Mucosa of rectum (tissue), 2 donors: ENCODE data around the gene FNBP1.

Experiments used
- H3K27ac ChIP-seq, 2 donors: one replicate each; pipeline ENCODE4 v1.7.0; 2013; ENCODE audit warnings: inconsistent platforms in 2 of 2, low read depth in 2 of 2, low read length in 2 of 2
- H3K27me3 ChIP-seq, 2 donors: one replicate each; pipeline ENCODE4 v1.7.0; 2013; ENCODE audit warnings: low read length in 2 of 2; ENCODE audit not compliant: control insufficient read depth in 2 of 2, insufficient read depth in 2 of 2
- H3K36me3 ChIP-seq, 2 donors: one replicate each; pipeline ENCODE4 v1.7.0; 2013; ENCODE audit warnings: low read length in 2 of 2; ENCODE audit not compliant: control insufficient read depth in 2 of 2, insufficient read depth in 2 of 2
- H3K4me1 ChIP-seq, 2 donors: one replicate each; pipeline ENCODE4 v1.7.0; 2013; ENCODE audit warnings: low read length in 2 of 2, mild to moderate bottlenecking in 1 of 2; ENCODE audit not compliant: control insufficient read depth in 2 of 2, insufficient read depth in 2 of 2
- H3K4me3 ChIP-seq, 2 donors: one replicate each; pipeline ENCODE4 v1.7.0; 2013; ENCODE audit warnings: low read length in 2 of 2
- H3K9ac ChIP-seq, 2 donors: one replicate each; pipeline ENCODE4 v1.7.0; 2013; ENCODE audit warnings: low read length in 2 of 2, low read depth in 1 of 2, mild to moderate bottlenecking in 1 of 2
- H3K9me3 ChIP-seq, 2 donors: one replicate each; pipeline ENCODE4 v1.7.0; 2013; ENCODE audit warnings: low read length in 2 of 2; ENCODE audit not compliant: control insufficient read depth in 2 of 2
- donor health status: healthy.
- donor health status: Normal muscosa, but diverticular disease.

FNBP1 gene

GRCh38 chr9:130049431-130050210 lies 6.6 kb upstream of the FNBP1 start:
- Histone ChIP-seq H3K9ac (no peak overlapping the region), H3K36me3 (no peaks in the 10 kb centered on the region), H3K27ac (no peak overlapping the region), H3K4me1 (peaks cover 12 to 13% of the 10 kb centered on the region in 2 donors), H3K27me3 (no peaks in the 10 kb centered on the region), H3K4me3 (no peak overlapping the region), H3K9me3 (no peaks in the 10 kb centered on the region)

- Histone ChIP-seq H3K27ac (peak overlapping the region in 1 of 2 donors; percentile 63), H3K9ac (peak overlapping the region in 1 of 2 donors; percentile 20), H3K9me3 (no peaks in the 10 kb centered on the region), H3K36me3 (no peaks in the 10 kb centered on the region), H3K27me3 (no peaks in the 10 kb centered on the region), H3K4me3 (no peak overlapping the region), H3K4me1 (peaks cover 11 to 19% of the 10 kb centered on the region in 2 donors)
Measured at GRCh38 chr9:130045725-130046450, 2.9 kb upstream of the FNBP1 start.

- no peaks in the 10 kb centered on the region for H3K27me3 ChIP-seq
- H3K4me1 ChIP-seq, result peaks cover 11 to 19% of the 10 kb centered on the region in 2 donors
- H3K9me3 ChIP-seq, result no peaks in the 10 kb centered on the region
- peak overlapping the region; percentile 82 to 92 for H3K27ac ChIP-seq
- peak overlapping the region; percentile 80 for H3K4me3 ChIP-seq
- peak overlapping the region; percentile 38 to 69 for H3K9ac ChIP-seq
- no peaks in the 10 kb centered on the region for H3K36me3 ChIP-seq
Measured at GRCh38 chr9:130043654-130044623, 950 bp upstream of the FNBP1 start.

GRCh38 chr9:130042406-130042884 lies 544 bp downstream of the FNBP1 start:
- peak overlapping the region; percentile 82 to 91 for H3K4me3 ChIP-seq
- peaks cover 11 to 21% of the 10 kb centered on the region in 2 donors for H3K4me1 ChIP-seq
- H3K9ac ChIP-seq, result peak overlapping the region; percentile 89 to 94
- H3K27me3 ChIP-seq, result no peaks in the 10 kb centered on the region
- H3K36me3 ChIP-seq, result no peaks in the 10 kb centered on the region
- no peaks in the 10 kb centered on the region for H3K9me3 ChIP-seq
- H3K27ac ChIP-seq, result peak overlapping the region; percentile 84 to 92

GRCh38 chr9:130041648-130042405 lies 1.2 kb downstream of the FNBP1 start:
- H3K27ac ChIP-seq, result peak overlapping the region; percentile 84 to 92
- peak overlapping the region; percentile 89 to 94 for H3K9ac ChIP-seq

GRCh38 chr9:130040984-130041647 lies 1.9 kb downstream of the FNBP1 start:
- no peaks in the 10 kb centered on the region for H3K9me3 ChIP-seq
- peak overlapping the region; percentile 89 to 94 for H3K9ac ChIP-seq
- H3K27me3 ChIP-seq, result no peaks in the 10 kb centered on the region
- H3K36me3 ChIP-seq, result no peaks in the 10 kb centered on the region
- H3K27ac ChIP-seq, result peak overlapping the region; percentile 84 to 92
- H3K4me3 ChIP-seq, result peak overlapping the region; percentile 82 to 91
- peaks cover 11 to 25% of the 10 kb centered on the region in 2 donors for H3K4me1 ChIP-seq

More at GRCh38 chr9:130041648-130042405, 1.2 kb downstream of the FNBP1 start:
- H3K4me3 ChIP-seq, result peak overlapping the region; percentile 82 to 91
- no peaks in the 10 kb centered on the region for H3K27me3 ChIP-seq
- no peaks in the 10 kb centered on the region for H3K36me3 ChIP-seq
- H3K9me3 ChIP-seq, result no peaks in the 10 kb centered on the region
- peaks cover 11 to 22% of the 10 kb centered on the region in 2 donors for H3K4me1 ChIP-seq

- Histone ChIP-seq H3K27ac (peak overlapping the region; percentile 41 to 52), H3K4me1 (peaks cover 8 to 20% of the 10 kb centered on the region in 2 donors), H3K9ac (peak overlapping the region in 1 of 2 donors; percentile 5), H3K4me3 (peak overlapping the region; percentile 14 to 27), H3K27me3 (no peaks in the 10 kb centered on the region), H3K36me3 (no peaks in the 10 kb centered on the region), H3K9me3 (no peaks in the 10 kb centered on the region)
Measured at GRCh38 chr9:130039528-130040147, 3.4 kb downstream of the FNBP1 start.

- no peak overlapping the region for H3K9ac ChIP-seq
- no peaks in the 10 kb centered on the region for H3K36me3 ChIP-seq
- peaks cover 0 to 5% of the 10 kb centered on the region in 2 donors for H3K4me1 ChIP-seq
- no peak overlapping the region for H3K27ac ChIP-seq
- no peaks in the 10 kb centered on the region for H3K9me3 ChIP-seq
- no peaks in the 10 kb centered on the region for H3K27me3 ChIP-seq
- H3K4me3 ChIP-seq, result no peak overlapping the region
Measured at GRCh38 chr9:130036099-130036498, 6.9 kb downstream of the FNBP1 start.
